Measurements from ENCODE around the gene C2CD4B. TPM values are rescaled to one million over a fixed set of nuclear protein-coding genes. Genes with fewer than 3 reads are reported as not detected.
A peak's percentile ranks its signal among the peaks of the same experiment; 100 is the strongest.

The C2CD4B gene
- total RNA-seq, 1 experiment from 2014 or later: not detected

DNA sequence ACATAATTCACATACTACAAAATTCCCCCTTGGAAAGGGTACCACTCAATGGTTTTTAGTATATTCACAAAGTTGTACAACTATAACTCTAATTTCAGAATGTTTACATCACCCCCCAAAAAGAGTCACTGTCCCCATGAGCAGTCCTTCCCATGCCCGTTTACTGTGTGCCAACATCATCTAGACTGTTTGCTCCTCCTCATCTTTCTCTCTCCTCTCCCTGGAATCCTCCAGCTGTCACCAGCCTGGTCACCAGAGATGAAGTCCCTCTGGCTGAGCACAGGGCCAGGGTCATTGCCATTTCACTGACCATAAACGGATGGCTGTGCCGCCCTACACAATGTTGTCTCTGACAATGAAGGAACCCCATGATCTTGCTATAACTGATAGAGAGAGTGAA is 45.2 kb downstream of the C2CD4B start:
- Histone ChIP-seq H3K9me3 (ENCODE audit: low read length) (no peaks in the 10 kb centered on the region), H2AFZ (ENCODE audit: low read length) (no peak overlapping the region), H3K4me1 (ENCODE audit: insufficient read depth, low read length) (peaks cover 32% of the 10 kb centered on the region), H4K20me1 (ENCODE audit: low read length) (no peaks in the 10 kb centered on the region), H3K9me2 (replicated peaks; ENCODE audit: low read length) (no peaks in the 10 kb centered on the region), H3F3A (ENCODE audit: low read length, unreplicated experiment) (peaks cover 3% of the 10 kb centered on the region), H3K4me3 (ENCODE audit: low read length) (no peak overlapping the region), H3K9ac (ENCODE audit: low read length) (peak overlapping the region; percentile 28; the same call in 1 of the 2 replicates), H3K27me3 (ENCODE audit: low read length) (no peaks in the 10 kb centered on the region), H3K4me2 (ENCODE audit: low read length) (no peak overlapping the region), H3K79me2 (ENCODE audit: low read length) (no peaks in the 10 kb centered on the region), H3K27ac (ENCODE audit: low read length) (peak overlapping the region; percentile 69), H3K36me3 (ENCODE audit: low read depth, low read length) (no peaks in the 10 kb centered on the region)
- ChIA-PET CTCF (no interaction called here), POLR2A (ENCODE audit: unreplicated experiment) (no interaction called here)
- BruUV-seq (replicated peaks): no TSS peak
- TF ChIP-seq EZH2 (IDR thresholded peaks at IDR 0.05; ENCODE audit: low read length, unreplicated experiment) (no peak), EZH2phosphoT487 (IDR thresholded peaks at IDR 0.05; ENCODE audit: borderline replicate concordance, low read length) (no peak)
- TF ChIP-seq, protein P1, sequence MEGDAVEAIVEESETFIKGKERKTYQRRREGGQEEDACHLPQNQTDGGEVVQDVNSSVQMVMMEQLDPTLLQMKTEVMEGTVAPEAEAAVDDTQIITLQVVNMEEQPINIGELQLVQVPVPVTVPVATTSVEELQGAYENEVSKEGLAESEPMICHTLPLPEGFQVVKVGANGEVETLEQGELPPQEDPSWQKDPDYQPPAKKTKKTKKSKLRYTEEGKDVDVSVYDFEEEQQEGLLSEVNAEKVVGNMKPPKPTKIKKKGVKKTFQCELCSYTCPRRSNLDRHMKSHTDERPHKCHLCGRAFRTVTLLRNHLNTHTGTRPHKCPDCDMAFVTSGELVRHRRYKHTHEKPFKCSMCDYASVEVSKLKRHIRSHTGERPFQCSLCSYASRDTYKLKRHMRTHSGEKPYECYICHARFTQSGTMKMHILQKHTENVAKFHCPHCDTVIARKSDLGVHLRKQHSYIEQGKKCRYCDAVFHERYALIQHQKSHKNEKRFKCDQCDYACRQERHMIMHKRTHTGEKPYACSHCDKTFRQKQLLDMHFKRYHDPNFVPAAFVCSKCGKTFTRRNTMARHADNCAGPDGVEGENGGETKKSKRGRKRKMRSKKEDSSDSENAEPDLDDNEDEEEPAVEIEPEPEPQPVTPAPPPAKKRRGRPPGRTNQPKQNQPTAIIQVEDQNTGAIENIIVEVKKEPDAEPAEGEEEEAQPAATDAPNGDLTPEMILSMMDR (conservative IDR thresholded peaks at IDR 0.05; ENCODE audit: low read depth, low read length): no peak
- ATAC-seq (no peak), DNase-seq (no peak)
- intact Hi-C loops (cut with micrococcal nuclease): loop anchor here (5.0 kb wide), 1 partner anchor 48 kb away; no protein-coding TSS in a partner anchor

DNA sequence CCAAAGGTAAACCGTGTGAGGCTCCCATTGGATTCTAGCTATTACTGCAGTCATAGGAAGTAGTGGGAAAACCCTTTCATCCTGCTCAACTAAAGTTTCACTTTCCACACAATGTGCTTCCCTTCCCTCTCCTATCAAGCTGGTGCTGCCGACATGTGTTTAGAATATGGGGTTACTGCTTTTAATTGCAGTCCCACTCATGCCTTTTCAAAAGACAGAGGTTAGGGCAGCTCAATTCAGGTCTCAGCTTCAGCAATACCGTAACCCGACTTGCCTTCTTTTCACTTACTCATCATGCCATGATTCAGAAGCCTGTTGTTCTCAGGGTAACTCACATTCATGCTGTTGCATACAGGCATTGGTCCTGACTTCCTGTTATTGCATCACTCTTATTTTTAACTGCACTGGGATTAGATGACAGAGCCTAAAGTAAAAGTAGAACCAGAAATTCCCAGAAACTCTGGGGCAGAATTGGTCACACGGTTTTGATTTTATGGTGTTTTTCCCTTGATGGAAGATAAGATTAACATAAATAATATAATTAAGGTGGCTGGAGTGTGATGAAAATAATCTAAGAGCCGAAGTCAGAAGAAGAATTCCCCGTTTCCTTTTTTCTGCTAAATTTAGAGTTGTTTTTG is 45.7 kb downstream of the C2CD4B start:
- no peaks in the 10 kb centered on the region for H4K20me1 ChIP-seq (ENCODE audit: low read length)
- H3K36me3 ChIP-seq (ENCODE audit: low read depth, low read length): no peaks in the 10 kb centered on the region
- CTCF ChIA-PET: interaction anchor here (1.0 kb wide), 1 partner anchor 9 kb away, joined by 5 read pairs; no protein-coding TSS in a partner anchor
- H2AFZ ChIP-seq (ENCODE audit: low read length): 0 out of 2 replicates have a peak overlapping the region, but pooled peaks have one; percentile 44
- no peaks in the 10 kb centered on the region for H3K27me3 ChIP-seq (ENCODE audit: low read length)
- TF ChIP-seq, protein P1 (conservative IDR thresholded peaks at IDR 0.05; ENCODE audit: low read depth, low read length): no peak
- TF ChIP-seq EZH2phosphoT487 (IDR thresholded peaks at IDR 0.05; ENCODE audit: borderline replicate concordance, low read length): no peak
- no peak for TF ChIP-seq EZH2 (IDR thresholded peaks at IDR 0.05; ENCODE audit: low read length, unreplicated experiment)
- POLR2A ChIA-PET (ENCODE audit: unreplicated experiment): interaction anchor here (0.6 kb wide), 1 partner anchor 58 kb away, joined by 11 read pairs; no protein-coding TSS in a partner anchor
- peak overlapping the region; percentile 30; the same call in 1 of the 2 replicates for H3K9ac ChIP-seq (ENCODE audit: low read length)
- DNase-seq: peak; percentile 82
- peaks cover 3% of the 10 kb centered on the region for H3F3A ChIP-seq (ENCODE audit: low read length, unreplicated experiment)
- H3K4me2 ChIP-seq (ENCODE audit: low read length): peak overlapping the region; percentile 67
- no TSS peak for BruUV-seq (replicated peaks)
- peak overlapping the region; percentile 22; the same call in 1 of the 2 replicates for H3K4me3 ChIP-seq (ENCODE audit: low read length)
- peak overlapping the region; percentile 69 for H3K27ac ChIP-seq (ENCODE audit: low read length)
- H3K9me3 ChIP-seq (ENCODE audit: low read length): no peaks in the 10 kb centered on the region
- intact Hi-C loops (cut with micrococcal nuclease): no loop called here
- H3K4me1 ChIP-seq (ENCODE audit: insufficient read depth, low read length): peaks cover 27% of the 10 kb centered on the region
- H3K9me2 ChIP-seq (replicated peaks; ENCODE audit: low read length): no peaks in the 10 kb centered on the region
- peak; percentile 89 for ATAC-seq
- no peaks in the 10 kb centered on the region for H3K79me2 ChIP-seq (ENCODE audit: low read length)

All from PC-3 (cell line).